Brain microvascular endothelial cell (primary cell): ENCODE results near the gene PIGR.

Source experiments
- DNase-seq: peaks from one replicate; pipeline ENCODE4 v3.0.0-alpha.2; 2020
- H3K27ac ChIP-seq: fragments of 250-450 bp; sonication (Bioruptor Pico); 2 replicates; pipeline ENCODE4 v1.5.1; 2020; ENCODE audit warnings: mild to moderate bottlenecking, moderate library complexity
- H3K27me3 ChIP-seq: fragments of 250-450 bp; sonication (Bioruptor Pico); replicated peaks from 2 replicates; pipeline ENCODE4 v1.5.1; 2020; ENCODE audit warnings: mild to moderate bottlenecking
- H3K36me3 ChIP-seq: fragments of 250-450 bp; sonication (Bioruptor Pico); replicated peaks from 2 replicates; pipeline ENCODE4 v1.5.1; 2020; ENCODE audit warnings: mild to moderate bottlenecking
- H3K4me3 ChIP-seq: 2 replicates; pipeline ENCODE4 v1.5.1; 2011; ENCODE audit warnings: low read depth, mild to moderate bottlenecking, control low read depth, low read length, moderate library complexity
- in situ Hi-C: cut with HindIII; loops from 2 replicates; pipeline ENCODE4 v1.10.0; 2017; ENCODE audit warnings: low sequenced_read_pairs, low pct_ligation_motif_present
- TF ChIP-seq, protein P1 (sequence below): IDR thresholded peaks from 2 replicates; pipeline ENCODE4 v1.5.1; 2011; ENCODE audit warnings: low read depth, mild to moderate bottlenecking, moderate library complexity, low read length, control low read depth, inconsistent platforms; ENCODE audit errors: missing control alignments

The PIGR gene

GRCh38 chr1:206953626-206954025, 7.4 kb upstream of the PIGR start:
- no peak for DNase-seq
- H3K27me3 ChIP-seq, result no peaks in the 10 kb centered on the region
- H3K27ac ChIP-seq, result no peak overlapping the region

GRCh38 chr1:206953126-206953525, 6.9 kb upstream of the PIGR start:
- TF ChIP-seq, protein P1, sequence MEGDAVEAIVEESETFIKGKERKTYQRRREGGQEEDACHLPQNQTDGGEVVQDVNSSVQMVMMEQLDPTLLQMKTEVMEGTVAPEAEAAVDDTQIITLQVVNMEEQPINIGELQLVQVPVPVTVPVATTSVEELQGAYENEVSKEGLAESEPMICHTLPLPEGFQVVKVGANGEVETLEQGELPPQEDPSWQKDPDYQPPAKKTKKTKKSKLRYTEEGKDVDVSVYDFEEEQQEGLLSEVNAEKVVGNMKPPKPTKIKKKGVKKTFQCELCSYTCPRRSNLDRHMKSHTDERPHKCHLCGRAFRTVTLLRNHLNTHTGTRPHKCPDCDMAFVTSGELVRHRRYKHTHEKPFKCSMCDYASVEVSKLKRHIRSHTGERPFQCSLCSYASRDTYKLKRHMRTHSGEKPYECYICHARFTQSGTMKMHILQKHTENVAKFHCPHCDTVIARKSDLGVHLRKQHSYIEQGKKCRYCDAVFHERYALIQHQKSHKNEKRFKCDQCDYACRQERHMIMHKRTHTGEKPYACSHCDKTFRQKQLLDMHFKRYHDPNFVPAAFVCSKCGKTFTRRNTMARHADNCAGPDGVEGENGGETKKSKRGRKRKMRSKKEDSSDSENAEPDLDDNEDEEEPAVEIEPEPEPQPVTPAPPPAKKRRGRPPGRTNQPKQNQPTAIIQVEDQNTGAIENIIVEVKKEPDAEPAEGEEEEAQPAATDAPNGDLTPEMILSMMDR, result no peak
- Histone ChIP-seq H3K27me3 (no peaks in the 10 kb centered on the region), H3K36me3 (no peaks in the 10 kb centered on the region), H3K4me3 (no peak overlapping the region), H3K27ac (no peak overlapping the region)
- no peak for DNase-seq
- in situ Hi-C loops, result no loop called here

More at GRCh38 chr1:206953626-206954025, 7.4 kb upstream of the PIGR start:
- in situ Hi-C loops, result no loop called here
- TF ChIP-seq, protein P1, result no peak
- H3K36me3 ChIP-seq, result no peaks in the 10 kb centered on the region
- no peak overlapping the region for H3K4me3 ChIP-seq

- Histone ChIP-seq H3K27ac (no peak overlapping the region), H3K36me3 (no peaks in the 10 kb centered on the region), H3K4me3 (no peak overlapping the region), H3K27me3 (no peaks in the 10 kb centered on the region)
- DNase-seq, result no peak
- in situ Hi-C loops, result no loop called here
- TF ChIP-seq, protein P1, result no peak
These were observed 5.9 kb upstream of the PIGR start for GRCh38 chr1:206952171-206952570.

DNA sequence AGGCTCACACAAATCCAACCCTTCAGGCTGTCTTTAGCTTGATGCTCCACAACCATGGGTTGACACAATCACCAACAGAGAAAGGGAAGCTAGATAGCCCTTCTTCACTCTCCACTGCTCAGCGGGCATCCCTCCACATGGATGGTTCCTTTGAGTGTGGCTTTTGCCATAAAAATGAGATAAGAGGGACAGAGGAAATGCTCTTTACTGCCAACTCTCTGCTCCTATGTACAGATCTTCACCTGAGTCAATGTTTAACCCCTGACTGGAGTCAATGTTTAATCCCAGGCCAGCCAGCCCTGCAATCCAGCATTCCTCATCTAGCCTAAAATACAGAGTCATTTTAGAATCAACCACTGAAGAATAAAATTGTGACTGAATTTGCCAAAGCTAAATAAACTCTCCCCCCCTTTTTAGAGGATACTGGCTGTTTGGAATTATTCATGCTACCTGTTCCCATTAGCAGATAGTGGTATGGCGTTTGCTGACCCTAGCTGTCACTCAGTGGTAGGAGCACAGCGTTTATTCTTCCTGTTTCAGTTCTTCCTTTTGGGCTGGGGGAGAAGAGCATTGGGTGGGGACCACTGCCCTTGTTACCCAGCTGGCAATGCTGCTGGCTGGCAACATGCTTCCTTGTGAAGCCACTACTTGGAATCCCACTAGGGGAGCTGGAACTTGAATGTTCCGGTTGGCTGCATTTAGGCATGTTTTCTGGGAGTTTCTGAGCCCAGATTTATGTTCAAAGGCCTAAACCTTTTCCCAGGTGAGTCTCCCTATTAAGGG, 5.2 kb upstream of the PIGR start:
- Histone ChIP-seq H3K4me3 (no peak overlapping the region), H3K27ac (no peak overlapping the region), H3K27me3 (peaks cover 2% of the 10 kb centered on the region), H3K36me3 (no peaks in the 10 kb centered on the region)
- DNase-seq, result no peak
- TF ChIP-seq, protein P1, result no peak
- in situ Hi-C loops, result no loop called here

- in situ Hi-C loops, result no loop called here
- H3K27ac ChIP-seq, result no peak overlapping the region
These were observed 3.4 kb upstream of the PIGR start for GRCh38 chr1:206949641-206950040.

More at GRCh38 chr1:206949641-206950040, 3.4 kb upstream of the PIGR start:
- Histone ChIP-seq H3K36me3 (no peaks in the 10 kb centered on the region), H3K27me3 (peaks cover 9% of the 10 kb centered on the region), H3K4me3 (no peak overlapping the region)
- TF ChIP-seq, protein P1, result no peak
- no peak for DNase-seq
